Neural progenitor cell (in vitro differentiated cells): ENCODE measurements around the gene NCOA1. TPM values are rescaled to one million over a fixed set of nuclear protein-coding genes. Genes with fewer than 3 reads are reported as not detected.

Experiments used
- DNase-seq: peaks from one replicate; pipeline ENCODE4 v3.0.0-alpha.2; 2016; ENCODE audit warnings: low spot score
- H2AFZ ChIP-seq: fragments of 200-600 bp; sonication (generic); replicated peaks from 2 replicates; pipeline ENCODE4 v1.6.1; 2016; ENCODE audit warnings: antibody characterized with exemption
- H3F3A ChIP-seq: fragments of 200-600 bp; sonication (generic); 2 replicates; pipeline ENCODE4 v1.6.1; 2016; ENCODE audit warnings: antibody characterized with exemption, low read depth
- H3K27ac ChIP-seq: fragments of 200-600 bp; sonication (generic); 2 replicates; pipeline ENCODE4 v1.5.1; 2016; ENCODE audit warnings: mild to moderate bottlenecking
- H3K27me3 ChIP-seq: fragments of 200-600 bp; sonication (generic); 2 replicates; pipeline ENCODE4 v1.6.1; 2016; ENCODE audit warnings: mild to moderate bottlenecking, moderate library complexity
- H3K36me3 ChIP-seq: fragments of 200-600 bp; sonication (generic); 2 replicates; pipeline ENCODE4 v1.5.1; 2016
- H3K4me1 ChIP-seq: fragments of 200-600 bp; sonication (generic); 2 replicates; pipeline ENCODE4 v1.6.1; 2016; ENCODE audit warnings: mixed run types
- H3K4me2 ChIP-seq: fragments of 200-600 bp; sonication (generic); 2 replicates; pipeline ENCODE4 v1.6.1; 2016
- H3K4me3 ChIP-seq: fragments of 200-600 bp; sonication (generic); 2 replicates; pipeline ENCODE4 v1.5.1; 2016
- H3K79me2 ChIP-seq: fragments of 200-600 bp; sonication (generic); 2 replicates; pipeline ENCODE4 v1.6.1; 2016; ENCODE audit warnings: low read depth
- H3K9ac ChIP-seq: fragments of 200-600 bp; sonication (generic); 2 replicates; pipeline ENCODE4 v1.6.1; 2016
- H3K9me3 ChIP-seq: fragments of 200-600 bp; sonication (generic); 2 replicates; pipeline ENCODE4 v1.5.1; 2016; ENCODE audit warnings: low read depth
- H4K20me1 ChIP-seq: fragments of 200-600 bp; sonication (generic); 2 replicates; pipeline ENCODE4 v1.6.1; 2016; ENCODE audit warnings: low read depth
- H3K27ac Mint-ChIP-seq: 3 replicates; pipeline ENCODE4 v1.8.0; 2021; ENCODE audit warnings: mixed read lengths
- H3K27me3 Mint-ChIP-seq: 2 replicates; pipeline ENCODE4 v1.8.0; 2022; ENCODE audit warnings: low read depth, mild to moderate bottlenecking, inconsistent platforms, moderate library complexity, mixed read lengths; ENCODE audit not compliant: insufficient read depth
- H3K36me3 Mint-ChIP-seq: 3 replicates; pipeline ENCODE4 v1.8.0; 2021; ENCODE audit warnings: mixed read lengths
- H3K4me1 Mint-ChIP-seq: 3 replicates; pipeline ENCODE4 v1.8.0; 2021; ENCODE audit warnings: mixed read lengths
- H3K4me3 Mint-ChIP-seq: 3 replicates; pipeline ENCODE4 v1.8.0; 2021; ENCODE audit warnings: mild to moderate bottlenecking, moderate library complexity, mixed read lengths
- H3K9me3 Mint-ChIP-seq: 3 replicates; pipeline ENCODE4 v1.8.0; 2020; ENCODE audit warnings: mixed read lengths
- EZH2 ChIP-seq: fragments of 200-600 bp; sonication (generic); IDR thresholded peaks from 2 replicates; pipeline ENCODE4 v1.6.1; 2017; ENCODE audit warnings: antibody characterized with exemption, mild to moderate bottlenecking, moderate library complexity
- EZH2phosphoT487 ChIP-seq: fragments of 200-600 bp; sonication (generic); IDR thresholded peaks from 2 replicates; pipeline ENCODE4 v1.6.1; 2017; ENCODE audit warnings: antibody characterized with exemption
- total RNA-seq: library from RNA; depleted of rRNA; stranded (reverse); fragments of >200 nt; gene quantifications from 2 replicates; pipeline ENCODE4 v1.2.3, GENCODE V29; 2015; ENCODE audit warnings: low replicate concordance
- TF ChIP-seq, protein P1 (sequence below): fragments of 200-600 bp; sonication (generic); IDR thresholded peaks from 2 replicates; pipeline ENCODE4 v1.5.1; 2017; ENCODE audit warnings: antibody characterized with exemption, mild to moderate bottlenecking

Gene NCOA1
- total RNA-seq, 1 donor from 2014 or later = 29.3 TPM

DNA sequence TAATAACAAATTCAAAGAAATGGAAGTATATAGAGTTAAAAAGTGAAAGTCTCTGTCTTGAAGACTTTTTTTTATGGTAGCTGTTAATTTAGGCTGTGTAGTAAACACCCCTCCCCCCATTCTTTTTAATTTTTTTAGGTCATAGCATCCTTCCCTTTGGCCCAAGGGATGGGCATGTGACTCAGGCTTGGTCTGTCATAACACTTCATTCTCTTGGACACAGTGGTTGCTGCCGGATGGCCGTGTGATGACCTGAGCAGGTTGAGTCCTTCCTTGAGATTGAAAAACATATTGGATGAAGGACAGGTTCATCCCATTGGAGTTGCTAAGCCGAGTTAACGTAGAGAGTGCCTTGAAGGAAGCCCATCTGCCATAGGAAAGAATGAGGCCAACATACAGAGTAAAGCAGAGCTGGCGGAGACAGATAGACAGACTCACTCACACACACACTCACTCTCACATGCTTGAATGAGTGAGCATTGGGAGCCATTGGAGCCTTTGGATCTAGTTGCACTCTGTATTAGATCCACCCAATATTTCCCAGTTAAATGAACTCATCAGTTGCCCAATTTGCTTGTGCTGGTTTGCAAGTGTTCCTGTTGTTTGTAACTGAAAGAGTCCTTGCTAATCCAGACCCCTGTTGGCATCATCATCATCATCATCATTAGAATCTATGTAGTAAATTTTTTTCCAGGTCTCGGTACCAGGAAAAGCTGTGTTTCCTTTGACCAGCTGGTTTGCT, 14.7 kb downstream of the NCOA1 start:
- TF ChIP-seq EZH2phosphoT487 = no peak
- no peak for TF ChIP-seq EZH2
- TF ChIP-seq, protein P1, sequence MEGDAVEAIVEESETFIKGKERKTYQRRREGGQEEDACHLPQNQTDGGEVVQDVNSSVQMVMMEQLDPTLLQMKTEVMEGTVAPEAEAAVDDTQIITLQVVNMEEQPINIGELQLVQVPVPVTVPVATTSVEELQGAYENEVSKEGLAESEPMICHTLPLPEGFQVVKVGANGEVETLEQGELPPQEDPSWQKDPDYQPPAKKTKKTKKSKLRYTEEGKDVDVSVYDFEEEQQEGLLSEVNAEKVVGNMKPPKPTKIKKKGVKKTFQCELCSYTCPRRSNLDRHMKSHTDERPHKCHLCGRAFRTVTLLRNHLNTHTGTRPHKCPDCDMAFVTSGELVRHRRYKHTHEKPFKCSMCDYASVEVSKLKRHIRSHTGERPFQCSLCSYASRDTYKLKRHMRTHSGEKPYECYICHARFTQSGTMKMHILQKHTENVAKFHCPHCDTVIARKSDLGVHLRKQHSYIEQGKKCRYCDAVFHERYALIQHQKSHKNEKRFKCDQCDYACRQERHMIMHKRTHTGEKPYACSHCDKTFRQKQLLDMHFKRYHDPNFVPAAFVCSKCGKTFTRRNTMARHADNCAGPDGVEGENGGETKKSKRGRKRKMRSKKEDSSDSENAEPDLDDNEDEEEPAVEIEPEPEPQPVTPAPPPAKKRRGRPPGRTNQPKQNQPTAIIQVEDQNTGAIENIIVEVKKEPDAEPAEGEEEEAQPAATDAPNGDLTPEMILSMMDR = no peak
- H3K9ac ChIP-seq = no peak overlapping the region
- no peak overlapping the region for H3K4me2 ChIP-seq
- H3K27ac ChIP-seq = no peak overlapping the region
- Mint-ChIP-seq H3K36me3 (peaks cover 3% of the 10 kb centered on the region), H3K27me3 (no peaks in the 10 kb centered on the region), H3K9me3 (no peaks in the 10 kb centered on the region), H3K4me3 (no peak overlapping the region), H3K4me1 (peaks cover 4% of the 10 kb centered on the region), H3K27ac (no peak overlapping the region)
- no peaks in the 10 kb centered on the region for H4K20me1 ChIP-seq
- peaks cover 38% of the 10 kb centered on the region for H3K79me2 ChIP-seq
- no peaks in the 10 kb centered on the region for H3K4me1 ChIP-seq
- no peaks in the 10 kb centered on the region for H3F3A ChIP-seq
- H3K4me3 ChIP-seq = no peak overlapping the region
- no peak overlapping the region for H2AFZ ChIP-seq
- H3K36me3 ChIP-seq = no peaks in the 10 kb centered on the region
- no peak for DNase-seq
- H3K27me3 ChIP-seq = no peaks in the 10 kb centered on the region
- H3K9me3 ChIP-seq = no peaks in the 10 kb centered on the region

DNA sequence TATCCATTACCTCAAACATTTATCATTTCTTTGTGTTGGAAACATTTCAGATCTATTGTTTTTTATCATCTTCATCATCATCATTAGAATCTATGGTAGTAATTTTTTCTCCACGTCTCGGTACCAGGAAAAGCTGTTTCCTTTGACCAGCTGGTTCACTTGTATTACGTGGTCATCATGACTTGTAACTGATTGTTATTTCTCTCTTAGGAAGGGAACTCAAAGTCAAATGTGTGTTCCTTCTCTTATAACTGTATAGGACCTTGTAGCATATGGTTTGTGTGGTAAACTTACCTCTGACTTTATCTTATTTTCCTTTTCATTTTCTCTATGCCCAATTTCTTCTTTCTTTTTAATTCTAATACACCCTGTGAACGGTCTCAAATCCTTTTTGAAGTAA, 16.5 kb downstream of the NCOA1 start:
- no peak overlapping the region for H3K4me3 Mint-ChIP-seq
- peaks cover 4% of the 10 kb centered on the region for H3K4me1 Mint-ChIP-seq
- H3K27me3 Mint-ChIP-seq = no peaks in the 10 kb centered on the region
- no peak overlapping the region for H3K4me3 ChIP-seq
- peaks cover 3% of the 10 kb centered on the region for H3K36me3 Mint-ChIP-seq
- no peak overlapping the region for H3K4me2 ChIP-seq
- H2AFZ ChIP-seq = no peak overlapping the region
- TF ChIP-seq EZH2phosphoT487 (no peak), EZH2 (no peak)
- TF ChIP-seq, protein P1 = no peak
- no peaks in the 10 kb centered on the region for H3K36me3 ChIP-seq
- no peaks in the 10 kb centered on the region for H4K20me1 ChIP-seq
- no peaks in the 10 kb centered on the region for H3F3A ChIP-seq
- no peaks in the 10 kb centered on the region for H3K27me3 ChIP-seq
- no peak overlapping the region for H3K27ac ChIP-seq
- H3K4me1 ChIP-seq = no peaks in the 10 kb centered on the region
- no peak overlapping the region for H3K27ac Mint-ChIP-seq
- no peaks in the 10 kb centered on the region for H3K9me3 ChIP-seq
- H3K9me3 Mint-ChIP-seq = no peaks in the 10 kb centered on the region
- peaks cover 36% of the 10 kb centered on the region for H3K79me2 ChIP-seq
- no peak for DNase-seq
- no peak overlapping the region for H3K9ac ChIP-seq

DNA sequence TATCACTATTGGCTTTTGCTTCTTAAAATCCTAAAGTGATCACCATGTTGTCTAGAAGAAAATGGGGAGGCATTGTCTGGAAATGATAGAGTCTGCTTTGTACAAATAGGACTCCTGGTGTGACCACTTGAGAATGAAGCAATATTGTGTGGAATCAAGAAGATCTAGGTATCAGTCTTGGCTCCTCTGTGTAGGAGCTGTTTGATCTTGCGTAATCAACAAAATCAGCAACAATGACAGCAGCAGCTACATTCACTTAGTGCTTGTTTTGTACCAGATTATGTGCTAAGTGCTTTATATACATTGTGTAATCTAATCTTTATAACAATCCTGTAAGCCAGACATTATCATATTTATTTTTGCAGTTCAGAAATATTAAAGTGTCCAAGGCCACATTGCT, 17.8 kb downstream of the NCOA1 start:
- Histone ChIP-seq H3F3A (no peaks in the 10 kb centered on the region), H3K27me3 (no peaks in the 10 kb centered on the region), H4K20me1 (no peaks in the 10 kb centered on the region), H3K4me1 (no peaks in the 10 kb centered on the region), H3K79me2 (peaks cover 29% of the 10 kb centered on the region), H3K27ac (no peak overlapping the region), H3K4me3 (no peak overlapping the region), H2AFZ (no peak overlapping the region), H3K9me3 (no peaks in the 10 kb centered on the region), H3K36me3 (no peaks in the 10 kb centered on the region), H3K4me2 (no peak overlapping the region), H3K9ac (no peak overlapping the region)
- H3K4me1 Mint-ChIP-seq = peaks cover 4% of the 10 kb centered on the region
- peaks cover 3% of the 10 kb centered on the region for H3K36me3 Mint-ChIP-seq
- H3K27me3 Mint-ChIP-seq = no peaks in the 10 kb centered on the region
- TF ChIP-seq EZH2 (no peak), EZH2phosphoT487 (no peak)
- no peak for DNase-seq
- H3K4me3 Mint-ChIP-seq = no peak overlapping the region
- no peak overlapping the region for H3K27ac Mint-ChIP-seq
- H3K9me3 Mint-ChIP-seq = no peaks in the 10 kb centered on the region

DNA sequence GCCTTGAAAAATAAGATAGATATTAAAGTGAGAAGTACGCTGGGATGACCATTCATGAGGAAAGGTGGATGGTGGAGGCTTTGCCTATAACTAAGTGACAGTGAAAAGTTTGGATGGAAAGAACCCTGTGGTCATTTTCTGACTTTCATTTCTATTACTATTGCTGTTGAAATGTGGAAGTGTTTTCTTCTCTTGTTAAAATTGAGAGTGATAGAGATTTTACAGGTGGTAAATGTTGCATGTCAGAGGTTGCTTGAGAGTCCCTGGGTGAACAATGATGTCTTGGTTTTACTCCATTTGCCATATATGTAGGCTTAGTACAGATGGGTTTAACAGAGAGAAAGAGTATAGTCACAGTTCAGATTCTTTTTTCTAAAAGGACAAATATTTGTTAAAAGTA, 18.4 kb downstream of the NCOA1 start:
- Mint-ChIP-seq H3K36me3 (peaks cover 3% of the 10 kb centered on the region), H3K27ac (no peak overlapping the region)
- H3K9ac ChIP-seq = no peak overlapping the region

More for the DNA sequence above, 18.4 kb downstream of the NCOA1 start:
- DNase-seq = no peak
- no peaks in the 10 kb centered on the region for H3K36me3 ChIP-seq
- H3K27me3 ChIP-seq = no peaks in the 10 kb centered on the region
- H3K4me2 ChIP-seq = no peak overlapping the region
- no peak overlapping the region for H3K4me3 ChIP-seq
- no peaks in the 10 kb centered on the region for H3F3A ChIP-seq
- H3K4me1 ChIP-seq = no peaks in the 10 kb centered on the region
- TF ChIP-seq EZH2phosphoT487 (no peak), EZH2 (no peak)
- TF ChIP-seq, protein P1 = no peak
- H3K79me2 ChIP-seq = peaks cover 30% of the 10 kb centered on the region
- no peak overlapping the region for H2AFZ ChIP-seq
- no peak overlapping the region for H3K4me3 Mint-ChIP-seq
- no peak overlapping the region for H3K27ac ChIP-seq
- no peaks in the 10 kb centered on the region for H4K20me1 ChIP-seq
- H3K4me1 Mint-ChIP-seq = peaks cover 4% of the 10 kb centered on the region
- no peaks in the 10 kb centered on the region for H3K27me3 Mint-ChIP-seq
- no peaks in the 10 kb centered on the region for H3K9me3 Mint-ChIP-seq
- H3K9me3 ChIP-seq = no peaks in the 10 kb centered on the region
